HL-60/S4 treated with phorbol 12-myristate 13-acetate at 8.2 ng/mL for 4 days and 3 days (cell line): Measurements from ENCODE around the gene SRC.

ENCODE experiments used
- in situ Hi-C: fragments of 300-500 bp; cut with MboI; formaldehyde crosslinking; loops from 2 replicates; pipeline ENCODE4 v1.15.0; 2022; ENCODE audit warnings: low sequenced_read_pairs

Gene SRC

GRCh38 chr20:37345339-37346235, at the start of gene SRC:
TSS of gene SRC (plus strand) at chr20:37346140. CDS start at chr20:37384154, 38,014 bp downstream.
- in situ Hi-C loops = no loop called here

GRCh38 chr20:37296371-37296770, 49.6 kb upstream of the SRC start:
- in situ Hi-C loops = no loop called here

- in situ Hi-C loops = no loop called here
Observed at GRCh38 chr20:37297066-37297736, 48.7 kb upstream of the SRC start.

GRCh38 chr20:37298190-37298939, 47.6 kb upstream of the SRC start:
- in situ Hi-C loops = no loop called here

GRCh38 chr20:37299718-37300528, 46.0 kb upstream of the SRC start:
- in situ Hi-C loops = no loop called here

GRCh38 chr20:37301120-37301519, 44.8 kb upstream of the SRC start:
- in situ Hi-C loops = no loop called here

- in situ Hi-C loops = no loop called here
Observed at GRCh38 chr20:37301558-37301957, 44.4 kb upstream of the SRC start.

- in situ Hi-C loops = no loop called here
Observed at GRCh38 chr20:37302981-37303380, 43.0 kb upstream of the SRC start.

- in situ Hi-C loops = no loop called here
Observed at GRCh38 chr20:37303637-37304036, 42.3 kb upstream of the SRC start.

- in situ Hi-C loops = no loop called here
Observed at GRCh38 chr20:37305079-37305478, 40.9 kb upstream of the SRC start.

- in situ Hi-C loops = no loop called here
Observed at GRCh38 chr20:37305839-37306238, 40.1 kb upstream of the SRC start.

GRCh38 chr20:37308086-37309050, 37.6 kb upstream of the SRC start:
- in situ Hi-C loops = no loop called here

GRCh38 chr20:37309290-37309689, 36.6 kb upstream of the SRC start:
- in situ Hi-C loops = no loop called here

GRCh38 chr20:37309936-37310590, 35.9 kb upstream of the SRC start:
- in situ Hi-C loops = no loop called here

GRCh38 chr20:37310951-37311350, 35.0 kb upstream of the SRC start:
- in situ Hi-C loops = no loop called here

GRCh38 chr20:37311710-37312355, 34.1 kb upstream of the SRC start:
- in situ Hi-C loops = no loop called here

- in situ Hi-C loops = no loop called here
Observed at GRCh38 chr20:37313546-37314091, 32.3 kb upstream of the SRC start.

GRCh38 chr20:37314099-37314498, 31.8 kb upstream of the SRC start:
- in situ Hi-C loops = no loop called here
